Measurements from ENCODE around the gene GP5. TPM values are rescaled to one million over a fixed set of nuclear protein-coding genes. Genes with fewer than 3 reads are reported as not detected.

GP5 gene
- total RNA-seq, 2 donors from 2014 or later: not detected

- H3K27me3 ChIP-seq: peaks cover 0 to 7% of the 10 kb centered on the region in 2 donors
- 69 to 78% methylated on average over 7 to 8 of the region's 8 CpGs for WGBS, 2 donors
- TF ChIP-seq POLR2A (IDR thresholded peaks at IDR 0.05): no peak
- TF ChIP-seq, protein P1, sequence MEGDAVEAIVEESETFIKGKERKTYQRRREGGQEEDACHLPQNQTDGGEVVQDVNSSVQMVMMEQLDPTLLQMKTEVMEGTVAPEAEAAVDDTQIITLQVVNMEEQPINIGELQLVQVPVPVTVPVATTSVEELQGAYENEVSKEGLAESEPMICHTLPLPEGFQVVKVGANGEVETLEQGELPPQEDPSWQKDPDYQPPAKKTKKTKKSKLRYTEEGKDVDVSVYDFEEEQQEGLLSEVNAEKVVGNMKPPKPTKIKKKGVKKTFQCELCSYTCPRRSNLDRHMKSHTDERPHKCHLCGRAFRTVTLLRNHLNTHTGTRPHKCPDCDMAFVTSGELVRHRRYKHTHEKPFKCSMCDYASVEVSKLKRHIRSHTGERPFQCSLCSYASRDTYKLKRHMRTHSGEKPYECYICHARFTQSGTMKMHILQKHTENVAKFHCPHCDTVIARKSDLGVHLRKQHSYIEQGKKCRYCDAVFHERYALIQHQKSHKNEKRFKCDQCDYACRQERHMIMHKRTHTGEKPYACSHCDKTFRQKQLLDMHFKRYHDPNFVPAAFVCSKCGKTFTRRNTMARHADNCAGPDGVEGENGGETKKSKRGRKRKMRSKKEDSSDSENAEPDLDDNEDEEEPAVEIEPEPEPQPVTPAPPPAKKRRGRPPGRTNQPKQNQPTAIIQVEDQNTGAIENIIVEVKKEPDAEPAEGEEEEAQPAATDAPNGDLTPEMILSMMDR (IDR thresholded peaks at IDR 0.05): no peak
- no peaks in the 10 kb centered on the region for H3K9me3 ChIP-seq
- peaks cover 16% of the 10 kb centered on the region for H3K4me1 ChIP-seq
- no peaks in the 10 kb centered on the region for H3K36me3 ChIP-seq (replicated peaks in 1 of 2; ENCODE audit: insufficient read depth in 1 of 2, low read depth in 2 of 2)
- DNase-seq: no peak
- H3K4me3 ChIP-seq: no peak overlapping the region
- H3K27ac ChIP-seq: no peak overlapping the region
- intact Hi-C loops (cut with DNase I): loop anchor here (5.0 kb wide), 1 partner anchor 65 kb away; no protein-coding TSS in a partner anchor
- no peak for ATAC-seq
Observed at GRCh38 chr3:194401868-194402329, 2.8 kb upstream of the GP5 start.

- no peak for DNase-seq
- no peak for ATAC-seq
- TF ChIP-seq POLR2A (IDR thresholded peaks at IDR 0.05): no peak
- TF ChIP-seq, protein P1 (IDR thresholded peaks at IDR 0.05): no peak
- H3K27ac ChIP-seq: no peak overlapping the region
- WGBS, 2 donors: 78 to 92% methylated on average over 6 to 9 of the region's 9 CpGs
- no peaks in the 10 kb centered on the region for H3K36me3 ChIP-seq (replicated peaks in 1 of 2; ENCODE audit: insufficient read depth in 1 of 2, low read depth in 2 of 2)
- no peaks in the 10 kb centered on the region for H3K9me3 ChIP-seq
- intact Hi-C loops (cut with DNase I): loop anchor here (5.0 kb wide), 1 partner anchor 64 kb away; no protein-coding TSS in a partner anchor
- H3K4me1 ChIP-seq: peaks cover 21% of the 10 kb centered on the region
- H3K27me3 ChIP-seq: peaks cover 0 to 9% of the 10 kb centered on the region in 2 donors
- no peak overlapping the region for H3K4me3 ChIP-seq
Observed at GRCh38 chr3:194401346-194401745, 2.3 kb upstream of the GP5 start.

DNA sequence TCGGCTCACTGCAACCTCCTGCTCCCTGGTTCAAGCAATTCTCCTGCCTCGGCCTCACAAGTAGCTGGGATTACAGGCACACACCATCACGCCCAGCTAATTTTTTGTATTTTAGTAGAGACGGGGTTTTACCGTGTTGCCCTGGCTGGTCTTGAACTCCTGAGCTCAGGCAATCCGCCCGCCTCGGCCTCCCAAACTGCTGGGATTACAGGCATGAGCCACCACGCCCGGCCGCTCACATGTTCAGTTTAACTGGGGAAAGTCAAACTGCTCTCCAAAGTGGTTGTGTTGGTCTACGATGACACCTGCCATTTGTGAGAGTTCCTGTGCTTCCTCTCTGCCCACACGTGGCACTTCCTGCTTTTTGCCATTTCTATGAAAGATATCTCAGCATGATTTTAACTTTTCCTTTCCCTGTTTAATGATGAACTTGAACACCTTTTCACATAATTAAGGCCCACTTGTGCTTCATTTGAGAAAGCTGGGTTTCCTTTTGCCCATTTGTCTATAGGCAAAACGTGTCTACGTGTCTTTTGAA lies 877 bp upstream of the GP5 start:
- ATAC-seq: no peak
- Histone ChIP-seq H3K9me3 (no peaks in the 10 kb centered on the region), H3K27ac (no peak overlapping the region), H3K4me3 (no peak overlapping the region), H3K27me3 (peaks cover 0 to 9% of the 10 kb centered on the region in 2 donors), H3K36me3 (replicated peaks in 1 of 2; ENCODE audit: insufficient read depth in 1 of 2, low read depth in 2 of 2) (no peaks in the 10 kb centered on the region), H3K4me1 (peaks cover 21% of the 10 kb centered on the region)
- TF ChIP-seq POLR2A (IDR thresholded peaks at IDR 0.05): no peak
- TF ChIP-seq, protein P1 (IDR thresholded peaks at IDR 0.05): no peak
- intact Hi-C loops (cut with DNase I): loop anchor here (5.0 kb wide), 1 partner anchor 63 kb away; no protein-coding TSS in a partner anchor
- DNase-seq: no peak
- 81 to 84% methylated on average over 14 to 15 of the region's 15 CpGs for WGBS, 2 donors

- H3K4me3 ChIP-seq: no peak overlapping the region
- H3K27ac ChIP-seq: no peak overlapping the region
- H3K9me3 ChIP-seq: no peaks in the 10 kb centered on the region
- WGBS, 2 donors: 4% methylated on average over 25 of the region's 38 CpGs; no CpG with 5 or more reads in 1 of the 2 donors
- H3K36me3 ChIP-seq (replicated peaks in 1 of 2; ENCODE audit: insufficient read depth in 1 of 2, low read depth in 2 of 2): no peaks in the 10 kb centered on the region
- ATAC-seq: peak; percentile 18
- intact Hi-C loops (cut with DNase I): no loop called here
- H3K27me3 ChIP-seq: peaks cover 0 to 9% of the 10 kb centered on the region in 2 donors
- TF ChIP-seq, protein P1 (IDR thresholded peaks at IDR 0.05): no peak
- peaks cover 21% of the 10 kb centered on the region for H3K4me1 ChIP-seq
- no peak for DNase-seq
Observed at GRCh38 chr3:194397757-194398312, 1.2 kb downstream of the GP5 start.

Data from body of pancreas (tissue), 4 donors.